A549 (cell line): ENCODE results near the gene PPP2R2C. TPM values are rescaled to one million over a fixed set of nuclear protein-coding genes. Genes with fewer than 3 reads are reported as not detected.

Experiments
- ATAC-seq, 2 experiments: fragments of 200-7000 bp in 1 of 2; fragments of >200 bp in 1 of 2; cut with Nextera tagmentation in 1 of 2; cut with Tn5 transposase in 1 of 2; 3 replicates each; pipeline versions ENCODE4 v1.8.0 to v1.9.1; 2018 to 2020; ENCODE audit warnings: mild to moderate bottlenecking in 1 of 2, moderate library complexity in 1 of 2
- CTCF ChIA-PET: fragments of 300-600 bp; sonication (Branson Sonifier 250); formaldehyde crosslinking; extraction: SDS; loops from one replicate; lab custom pipeline; 2021; ENCODE audit warnings: antibody characterized with exemption, inconsistent platforms; lab: Yijun Ruan, JAX
- POLR2A ChIA-PET: fragments of 350-600 bp; formaldehyde crosslinking; extraction: SDS; loops from one replicate; lab custom pipeline; 2021; ENCODE audit warnings: antibody characterized with exemption, inconsistent platforms; lab: Yijun Ruan, JAX
- DNase-seq, 2 experiments: peaks; one replicate each; pipeline versions ENCODE4 v3.0.0 to v3.0.0-alpha.2; 2011 to 2016; ENCODE audit warnings: low read depth in 1 of 2, low spot score in 1 of 2
- FAIRE-seq: peaks from 2 replicates; lab custom pipeline; 2011; peaks lifted over from hg19 to GRCh38; lab: Jason Lieb, UNC
- H3K27ac ChIP-seq, 2 experiments: fragments of >200 bp; sonication (Bioruptor Twin); formaldehyde crosslinking; 3 replicates each; pipeline ENCODE4 v1.5.1; 2016 to 2017
- H3K4me1 ChIP-seq: fragments of >200 bp; sonication (Bioruptor Twin); formaldehyde crosslinking; 3 replicates; pipeline ENCODE4 v1.6.1; 2016
- H3K4me2 ChIP-seq: fragments of >200 bp; sonication (Bioruptor Twin); formaldehyde crosslinking; 3 replicates; pipeline ENCODE4 v1.6.1; 2016
- H3K4me3 ChIP-seq: fragments of >200 bp; sonication (Bioruptor Twin); formaldehyde crosslinking; 3 replicates; pipeline ENCODE4 v1.5.1; 2016
- H3K9me3 ChIP-seq: fragments of >200 bp; sonication (Bioruptor Twin); formaldehyde crosslinking; 3 replicates; pipeline ENCODE4 v1.6.1; 2016
- CBX8 ChIP-seq: fragments of 200-600 bp; sonication (generic); IDR thresholded peaks from 2 replicates; pipeline ENCODE4 v1.6.1; 2016
- EHMT2 ChIP-seq: fragments of 200-600 bp; sonication (generic); IDR thresholded peaks from 2 replicates; pipeline ENCODE4 v1.6.1; 2016; ENCODE audit warnings: antibody characterized with exemption, low read depth, mild to moderate bottlenecking, moderate library complexity
- EP300 ChIP-seq, 2 experiments: fragments of >200 bp; sonication (Bioruptor Twin); formaldehyde crosslinking; IDR thresholded peaks; 2 replicates in 1 of 2; 3 replicates in 1 of 2; pipeline ENCODE4 v1.6.1; 2016 to 2017
- ESRRA ChIP-seq: fragments of 150-350 bp; IDR thresholded peaks from 2 replicates; pipeline ENCODE4 v1.6.1; 2014; ENCODE audit warnings: mild to moderate bottlenecking, low read length, borderline replicate concordance
- FOSB ChIP-seq: fragments of 250-450 bp; sonication (Bioruptor Pico); IDR thresholded peaks from 2 replicates; pipeline ENCODE4 v1.5.0; 2020; ENCODE audit warnings: mild to moderate bottlenecking, moderate library complexity
- FOSL2 ChIP-seq, 2 experiments: fragments of 450-650 bp in 1 of 2; fragments of >200 bp in 1 of 2; sonication (Bioruptor Twin) in 1 of 2; formaldehyde crosslinking; IDR thresholded peaks; 2 replicates each; pipeline versions ENCODE4 v1.5.0 to v1.6.1; 2016 to 2020; ENCODE audit warnings: mild to moderate bottlenecking in 1 of 2, moderate library complexity in 1 of 2
- FOXS1 ChIP-seq: fragments of 250-450 bp; sonication (Bioruptor Pico); IDR thresholded peaks from 2 replicates; pipeline ENCODE4 v1.5.0; 2020; ENCODE audit warnings: mild to moderate bottlenecking, moderate library complexity
- HDAC2 ChIP-seq: fragments of 200-600 bp; sonication (generic); IDR thresholded peaks from 2 replicates; pipeline ENCODE4 v1.6.1; 2016
- HEYL ChIP-seq: fragments of 250-450 bp; sonication (Bioruptor Pico); IDR thresholded peaks from 2 replicates; pipeline ENCODE4 v1.8.0; 2021; ENCODE audit warnings: mild to moderate bottlenecking, moderate library complexity
- JUN ChIP-seq, 2 experiments: fragments of >200 bp; sonication (Bioruptor Twin); formaldehyde crosslinking; IDR thresholded peaks; 2 replicates in 1 of 2; 3 replicates in 1 of 2; pipeline ENCODE4 v1.6.1; 2016 to 2017
- KDM1A ChIP-seq: fragments of 200-600 bp; sonication (generic); IDR thresholded peaks from 2 replicates; pipeline ENCODE4 v1.6.1; 2016; ENCODE audit warnings: low read depth, mild to moderate bottlenecking
- NR3C1 ChIP-seq: fragments of >200 bp; sonication (Bioruptor Twin); formaldehyde crosslinking; IDR thresholded peaks from 3 replicates; pipeline ENCODE4 v1.6.1; 2017
- POLR2A ChIP-seq: IDR thresholded peaks from 2 replicates; pipeline ENCODE4 v1.6.1; 2012; ENCODE audit warnings: mild to moderate bottlenecking, low read length
- RCOR1 ChIP-seq: fragments of 150-350 bp; IDR thresholded peaks from 2 replicates; pipeline ENCODE4 v1.6.1; 2014; ENCODE audit warnings: antibody characterized with exemption, low read length, low read depth
- SMC3 ChIP-seq: fragments of >200 bp; sonication (Bioruptor Twin); formaldehyde crosslinking; IDR thresholded peaks from 3 replicates; pipeline ENCODE4 v1.6.1; 2018; ENCODE audit warnings: inconsistent platforms
- SREBF2 ChIP-seq: fragments of 450-650 bp; IDR thresholded peaks from 2 replicates; pipeline ENCODE4 v1.6.1; 2014; ENCODE audit warnings: mild to moderate bottlenecking, moderate library complexity
- TP53 ChIP-seq: fragments of 250-450 bp; sonication (Bioruptor Pico); IDR thresholded peaks from 2 replicates; pipeline ENCODE4 v1.5.0; 2021; ENCODE audit warnings: mild to moderate bottlenecking, moderate library complexity
- ZSCAN20 ChIP-seq: fragments of 250-450 bp; sonication (Bioruptor Pico); IDR thresholded peaks from 2 replicates; pipeline ENCODE4 v1.8.0; 2022; ENCODE audit warnings: mild to moderate bottlenecking, moderate library complexity
- WGBS: methylation state at CpG from one replicate; pipeline ENCODE4 v1.1.6; 2017; ENCODE audit errors: missing lambda C conversion rate; 5-methylcytosine and 5-hydroxymethylcytosine counted together
- polyA plus RNA-seq, 4 experiments: library from polyadenylated mRNA; depleted of rRNA in 3 of 4; stranded (reverse); fragments of >200 nt; fragmentation: RNase III in 1 of 4; extraction: RNeasy Plus Mini Kit Qiagen cat#74134 plus additional on column Dnase treatment in 1 of 4; gene quantifications; 2 replicates in 3 of 4; 3 replicates in 1 of 4; pipeline ENCODE4 v1.2.3, GENCODE V29; 2011 to 2017
- TF ChIP-seq, protein P1 (sequence below): fragments of 450-650 bp; IDR thresholded peaks from 2 replicates; pipeline ENCODE4 v1.6.1; 2014; ENCODE audit warnings: antibody characterized with exemption
- TF ChIP-seq, protein P2 (sequence below): fragments of 150-350 bp; IDR thresholded peaks from 2 replicates; pipeline ENCODE4 v1.6.1; 2014; ENCODE audit warnings: low read depth, mild to moderate bottlenecking, low read length
- TF ChIP-seq, protein P3 (sequence below): fragments of 200-600 bp; sonication (generic); IDR thresholded peaks from 2 replicates; pipeline ENCODE4 v1.6.1; 2016; ENCODE audit warnings: antibody characterized with exemption, mild to moderate bottlenecking, moderate library complexity
- TF ChIP-seq, protein P4 (sequence below): fragments of >200 bp; sonication (Bioruptor Twin); formaldehyde crosslinking; IDR thresholded peaks from 3 replicates; pipeline ENCODE4 v1.6.1; 2016
- TF ChIP-seq, protein P5 (sequence below): IDR thresholded peaks from 2 replicates; pipeline ENCODE4 v1.6.1; 2012
- TF ChIP-seq, protein P6 (sequence below): fragments of 250-450 bp; sonication (Bioruptor Pico); IDR thresholded peaks from 2 replicates; pipeline ENCODE4 v1.5.0; 2021; ENCODE audit warnings: mild to moderate bottlenecking, moderate library complexity, borderline replicate concordance

Gene PPP2R2C
- polyA plus RNA-seq, 2 of the 4 experiments (the other 2 are of a cell fraction): 23.9 to 29.4 TPM

DNA sequence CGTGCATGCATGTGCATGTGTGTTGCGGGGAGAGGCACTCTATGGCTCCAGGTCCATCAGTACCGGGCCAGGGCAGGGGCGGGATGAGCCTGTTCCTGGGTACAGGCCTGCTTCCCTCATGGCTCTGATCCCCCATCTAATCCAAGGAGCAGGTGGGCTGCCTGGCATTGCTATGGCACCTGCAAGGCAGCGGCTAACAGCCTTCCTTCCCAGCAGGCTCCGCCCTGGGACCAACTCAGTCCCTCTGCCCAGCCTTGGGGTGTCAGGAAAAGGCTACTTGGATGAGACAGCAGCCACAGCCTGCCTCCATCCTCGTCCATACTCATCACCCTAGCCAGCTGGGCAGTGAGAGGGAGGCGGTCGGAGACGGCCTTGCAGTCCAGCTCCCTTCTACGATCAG, 46.5 kb downstream of the PPP2R2C start:
- no peaks in the 10 kb centered on the region for H3K9me3 ChIP-seq
- 85% methylated on average over 4 of the region's 11 CpGs for WGBS
- no peak for DNase-seq
- ChIA-PET POLR2A (no interaction called here), CTCF (no interaction called here)
- FAIRE-seq: no peak
- no peak overlapping the region for H3K4me2 ChIP-seq
- no peaks in the 10 kb centered on the region for H3K4me1 ChIP-seq
- H3K27ac ChIP-seq: no peak overlapping the region
- ATAC-seq: no peak
- H3K4me3 ChIP-seq: no peak overlapping the region
- no peak for TF ChIP-seq EHMT2
- TF ChIP-seq, protein P1, sequence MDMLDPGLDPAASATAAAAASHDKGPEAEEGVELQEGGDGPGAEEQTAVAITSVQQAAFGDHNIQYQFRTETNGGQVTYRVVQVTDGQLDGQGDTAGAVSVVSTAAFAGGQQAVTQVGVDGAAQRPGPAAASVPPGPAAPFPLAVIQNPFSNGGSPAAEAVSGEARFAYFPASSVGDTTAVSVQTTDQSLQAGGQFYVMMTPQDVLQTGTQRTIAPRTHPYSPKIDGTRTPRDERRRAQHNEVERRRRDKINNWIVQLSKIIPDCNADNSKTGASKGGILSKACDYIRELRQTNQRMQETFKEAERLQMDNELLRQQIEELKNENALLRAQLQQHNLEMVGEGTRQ: no peak
- TF ChIP-seq HEYL (CRISPR knock-in tag): no peak
- no peak for TF ChIP-seq KDM1A
- no peak for TF ChIP-seq FOSL2 (IDR thresholded peaks at IDR 0.05)
- TF ChIP-seq FOSL2 (CRISPR knock-in tag; IDR thresholded peaks at IDR 0.05): no peak
- TF ChIP-seq EP300 (IDR thresholded peaks at IDR 0.05): no peak

DNA sequence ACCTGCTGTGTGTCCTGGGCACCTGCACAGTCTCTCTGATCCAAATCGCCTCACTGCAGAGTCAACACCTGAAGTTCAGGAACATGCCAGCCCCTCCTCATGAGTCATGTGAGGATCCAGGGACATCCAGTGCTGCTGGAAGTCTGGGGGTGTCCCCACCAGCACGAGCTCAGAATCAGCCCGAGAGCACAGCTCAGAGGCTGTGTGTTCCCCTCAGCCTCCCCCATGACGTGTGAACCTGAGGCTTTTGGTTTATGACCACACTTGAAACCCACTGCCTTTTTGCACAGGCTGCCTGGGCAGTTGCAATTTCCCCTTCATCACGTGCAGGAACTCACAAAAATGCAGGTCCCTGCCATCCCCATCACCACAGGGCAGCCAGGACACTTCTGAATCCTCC, 47.1 kb downstream of the PPP2R2C start:
- no peak for FAIRE-seq
- 75% methylated on average over 5 of the region's 5 CpGs for WGBS
- no peak for DNase-seq
- ATAC-seq: no peak
- Histone ChIP-seq H3K4me1 (no peaks in the 10 kb centered on the region), H3K27ac (no peak overlapping the region), H3K9me3 (no peaks in the 10 kb centered on the region), H3K4me2 (no peak overlapping the region), H3K4me3 (no peak overlapping the region)
- ChIA-PET CTCF (interaction anchor here (1.2 kb wide), 1 partner anchor 13 kb away, joined by 3 read pairs; no protein-coding TSS in a partner anchor), POLR2A (no interaction called here)
- TF ChIP-seq TP53 (CRISPR knock-in tag) (no peak), KDM1A (no peak), POLR2A (no peak), FOSB (CRISPR knock-in tag) (no peak), HDAC2 (no peak), SREBF2 (no peak), RCOR1 (no peak), ESRRA (no peak), ZSCAN20 (CRISPR knock-in tag) (no peak), JUN (IDR thresholded peaks at IDR 0.05) (no peak), FOSL2 (IDR thresholded peaks at IDR 0.05) (no peak), FOSL2 (CRISPR knock-in tag; IDR thresholded peaks at IDR 0.05) (no peak), NR3C1 (no peak), SMC3 (no peak), CBX8 (no peak), FOXS1 (CRISPR knock-in tag) (no peak)
- TF ChIP-seq, protein P2, sequence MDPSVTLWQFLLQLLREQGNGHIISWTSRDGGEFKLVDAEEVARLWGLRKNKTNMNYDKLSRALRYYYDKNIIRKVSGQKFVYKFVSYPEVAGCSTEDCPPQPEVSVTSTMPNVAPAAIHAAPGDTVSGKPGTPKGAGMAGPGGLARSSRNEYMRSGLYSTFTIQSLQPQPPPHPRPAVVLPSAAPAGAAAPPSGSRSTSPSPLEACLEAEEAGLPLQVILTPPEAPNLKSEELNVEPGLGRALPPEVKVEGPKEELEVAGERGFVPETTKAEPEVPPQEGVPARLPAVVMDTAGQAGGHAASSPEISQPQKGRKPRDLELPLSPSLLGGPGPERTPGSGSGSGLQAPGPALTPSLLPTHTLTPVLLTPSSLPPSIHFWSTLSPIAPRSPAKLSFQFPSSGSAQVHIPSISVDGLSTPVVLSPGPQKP: no peak
- TF ChIP-seq, protein P3, sequence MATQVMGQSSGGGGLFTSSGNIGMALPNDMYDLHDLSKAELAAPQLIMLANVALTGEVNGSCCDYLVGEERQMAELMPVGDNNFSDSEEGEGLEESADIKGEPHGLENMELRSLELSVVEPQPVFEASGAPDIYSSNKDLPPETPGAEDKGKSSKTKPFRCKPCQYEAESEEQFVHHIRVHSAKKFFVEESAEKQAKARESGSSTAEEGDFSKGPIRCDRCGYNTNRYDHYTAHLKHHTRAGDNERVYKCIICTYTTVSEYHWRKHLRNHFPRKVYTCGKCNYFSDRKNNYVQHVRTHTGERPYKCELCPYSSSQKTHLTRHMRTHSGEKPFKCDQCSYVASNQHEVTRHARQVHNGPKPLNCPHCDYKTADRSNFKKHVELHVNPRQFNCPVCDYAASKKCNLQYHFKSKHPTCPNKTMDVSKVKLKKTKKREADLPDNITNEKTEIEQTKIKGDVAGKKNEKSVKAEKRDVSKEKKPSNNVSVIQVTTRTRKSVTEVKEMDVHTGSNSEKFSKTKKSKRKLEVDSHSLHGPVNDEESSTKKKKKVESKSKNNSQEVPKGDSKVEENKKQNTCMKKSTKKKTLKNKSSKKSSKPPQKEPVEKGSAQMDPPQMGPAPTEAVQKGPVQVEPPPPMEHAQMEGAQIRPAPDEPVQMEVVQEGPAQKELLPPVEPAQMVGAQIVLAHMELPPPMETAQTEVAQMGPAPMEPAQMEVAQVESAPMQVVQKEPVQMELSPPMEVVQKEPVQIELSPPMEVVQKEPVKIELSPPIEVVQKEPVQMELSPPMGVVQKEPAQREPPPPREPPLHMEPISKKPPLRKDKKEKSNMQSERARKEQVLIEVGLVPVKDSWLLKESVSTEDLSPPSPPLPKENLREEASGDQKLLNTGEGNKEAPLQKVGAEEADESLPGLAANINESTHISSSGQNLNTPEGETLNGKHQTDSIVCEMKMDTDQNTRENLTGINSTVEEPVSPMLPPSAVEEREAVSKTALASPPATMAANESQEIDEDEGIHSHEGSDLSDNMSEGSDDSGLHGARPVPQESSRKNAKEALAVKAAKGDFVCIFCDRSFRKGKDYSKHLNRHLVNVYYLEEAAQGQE: no peak
- TF ChIP-seq, protein P4, sequence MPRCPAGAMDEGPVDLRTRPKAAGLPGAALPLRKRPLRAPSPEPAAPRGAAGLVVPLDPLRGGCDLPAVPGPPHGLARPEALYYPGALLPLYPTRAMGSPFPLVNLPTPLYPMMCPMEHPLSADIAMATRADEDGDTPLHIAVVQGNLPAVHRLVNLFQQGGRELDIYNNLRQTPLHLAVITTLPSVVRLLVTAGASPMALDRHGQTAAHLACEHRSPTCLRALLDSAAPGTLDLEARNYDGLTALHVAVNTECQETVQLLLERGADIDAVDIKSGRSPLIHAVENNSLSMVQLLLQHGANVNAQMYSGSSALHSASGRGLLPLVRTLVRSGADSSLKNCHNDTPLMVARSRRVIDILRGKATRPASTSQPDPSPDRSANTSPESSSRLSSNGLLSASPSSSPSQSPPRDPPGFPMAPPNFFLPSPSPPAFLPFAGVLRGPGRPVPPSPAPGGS: no peak
- TF ChIP-seq, protein P5, sequence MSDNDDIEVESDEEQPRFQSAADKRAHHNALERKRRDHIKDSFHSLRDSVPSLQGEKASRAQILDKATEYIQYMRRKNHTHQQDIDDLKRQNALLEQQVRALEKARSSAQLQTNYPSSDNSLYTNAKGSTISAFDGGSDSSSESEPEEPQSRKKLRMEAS: no peak
- TF ChIP-seq, protein P6, sequence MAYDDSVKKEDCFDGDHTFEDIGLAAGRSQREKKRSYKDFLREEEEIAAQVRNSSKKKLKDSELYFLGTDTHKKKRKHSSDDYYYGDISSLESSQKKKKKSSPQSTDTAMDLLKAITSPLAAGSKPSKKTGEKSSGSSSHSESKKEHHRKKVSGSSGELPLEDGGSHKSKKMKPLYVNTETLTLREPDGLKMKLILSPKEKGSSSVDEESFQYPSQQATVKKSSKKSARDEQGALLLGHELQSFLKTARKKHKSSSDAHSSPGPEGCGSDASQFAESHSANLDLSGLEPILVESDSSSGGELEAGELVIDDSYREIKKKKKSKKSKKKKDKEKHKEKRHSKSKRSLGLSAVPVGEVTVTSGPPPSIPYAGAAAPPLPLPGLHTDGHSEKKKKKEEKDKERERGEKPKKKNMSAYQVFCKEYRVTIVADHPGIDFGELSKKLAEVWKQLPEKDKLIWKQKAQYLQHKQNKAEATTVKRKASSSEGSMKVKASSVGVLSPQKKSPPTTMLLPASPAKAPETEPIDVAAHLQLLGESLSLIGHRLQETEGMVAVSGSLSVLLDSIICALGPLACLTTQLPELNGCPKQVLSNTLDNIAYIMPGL (CRISPR knock-in tag): no peak
